Body of pancreas (tissue), 4 donors: Measurements from ENCODE around the gene ADAM10.

ENCODE experiments used
- CTCF ChIP-seq, 7 experiments: fragments of 450-650 bp in 4 of 7; fragments of 200-600 bp in 3 of 7; sonication (generic) in 3 of 7; IDR thresholded peaks; one replicate each; pipeline ENCODE4 v1.5.1; 2016 to 2019; ENCODE audit warnings: antibody characterized with exemption in 7 of 7
- POLR2A ChIP-seq, 3 donors: fragments of 450-650 bp; IDR thresholded peaks; one replicate each; pipeline ENCODE4 v1.6.1; 2016; ENCODE audit warnings: antibody characterized with exemption in 3 of 3, mild to moderate bottlenecking in 2 of 3

- TF ChIP-seq POLR2A (IDR thresholded peaks at IDR 0.05): no peak
- TF ChIP-seq CTCF (IDR thresholded peaks at IDR 0.05): no peak
Observed at GRCh38 chr15:58755350-58755749, 5.8 kb upstream of the ADAM10 start.
